ENCODE data around the gene ABCB9. TPM values are rescaled to one million over a fixed set of nuclear protein-coding genes. Genes with fewer than 3 reads are reported as not detected.

The ABCB9 gene
- total RNA-seq, 1 experiment from 2014 or later: 32.7 TPM

- no peaks in the 10 kb centered on the region; the same call in 1 of the 2 replicates for H3K36me3 ChIP-seq (ENCODE audit: control insufficient read depth, insufficient read depth, low read length)
- peak overlapping the region; percentile 92 for H3K27ac ChIP-seq (ENCODE audit: low read length)
- peaks cover 42% of the 10 kb centered on the region for H3K4me1 ChIP-seq (ENCODE audit: control insufficient read depth, insufficient read depth, low read length)
- no peaks in the 10 kb centered on the region for H3K27me3 ChIP-seq (ENCODE audit: control insufficient read depth, insufficient read depth, low read length)
- no peaks in the 10 kb centered on the region for H3K9me3 ChIP-seq (ENCODE audit: control insufficient read depth, insufficient read depth, low read depth, low read length)
- DNase-seq (ENCODE audit: low read depth, low spot score) (no peak), ATAC-seq (no peak)
- TF ChIP-seq POLR2AphosphoS5 (IDR thresholded peaks at IDR 0.05; ENCODE audit: low read depth, low read length) (0 out of 2 replicates have a peak, but pooled peaks have one; percentile 26), SIN3A (IDR thresholded peaks at IDR 0.05; ENCODE audit: borderline replicate concordance, insufficient read depth, low read depth, low read length) (no peak)
- ChIA-PET CTCF (interaction anchor here (1.0 kb wide), 1 partner anchor 121 kb away, joined by 4 read pairs; no protein-coding TSS in a partner anchor), POLR2A (interaction anchor here (0.7 kb wide), 1 partner anchor 120 kb away, joined by 3 read pairs; no protein-coding TSS in a partner anchor)
- intact Hi-C loops (cut with micrococcal nuclease; ENCODE audit: unreplicated experiment) (loop anchor here (10.0 kb wide), 2 partner anchors 163 to 253 kb away; partner anchors contain the start of genes MPHOSPH9 and MTRFR), in situ Hi-C loops (cut with HindIII; ENCODE audit: low pct_unique_long_range_greater_than_20kb, low sequenced_read_pairs) (no loop called here)
- peak overlapping the region; percentile 69 to 78 for H3K4me3 ChIP-seq (ENCODE audit: low read depth in 2 of 2, low read length in 2 of 2)
- BruUV-seq (replicated peaks): no TSS peak
Measured at GRCh38 chr12:122981587-122982476, 15.6 kb upstream of the ABCB9 start.

- Histone ChIP-seq H3K9me3 (ENCODE audit: control insufficient read depth, insufficient read depth, low read depth, low read length) (no peaks in the 10 kb centered on the region), H3K27me3 (ENCODE audit: control insufficient read depth, insufficient read depth, low read length) (no peaks in the 10 kb centered on the region), H3K4me3 (ENCODE audit: low read depth in 2 of 2, low read length in 2 of 2) (peak overlapping the region; percentile 69 to 78), H3K36me3 (ENCODE audit: control insufficient read depth, insufficient read depth, low read length) (no peaks in the 10 kb centered on the region; the same call in 1 of the 2 replicates), H3K4me1 (ENCODE audit: control insufficient read depth, insufficient read depth, low read length) (peaks cover 47% of the 10 kb centered on the region), H3K27ac (ENCODE audit: low read length) (peak overlapping the region; percentile 92)
- in situ Hi-C loops (cut with HindIII; ENCODE audit: low pct_unique_long_range_greater_than_20kb, low sequenced_read_pairs) (no loop called here), intact Hi-C loops (cut with micrococcal nuclease; ENCODE audit: unreplicated experiment) (loop anchor here (10.0 kb wide), 2 partner anchors 164 to 254 kb away; partner anchors contain the start of genes MPHOSPH9 and MTRFR)
- DNase-seq (ENCODE audit: low read depth, low spot score): no peak
- ChIA-PET POLR2A (interaction anchor here (0.6 kb wide), 1 partner anchor 155 kb away, joined by 3 read pairs; no protein-coding TSS in a partner anchor), CTCF (interaction anchor here (0.6 kb wide), 1 partner anchor 120 kb away, joined by 3 read pairs; no protein-coding TSS in a partner anchor)
- ATAC-seq: no peak
- no TSS peak for BruUV-seq (replicated peaks)
- TF ChIP-seq POLR2AphosphoS5 (IDR thresholded peaks at IDR 0.05; ENCODE audit: low read depth, low read length) (no peak), SIN3A (IDR thresholded peaks at IDR 0.05; ENCODE audit: borderline replicate concordance, insufficient read depth, low read depth, low read length) (no peak), REST (IDR thresholded peaks at IDR 0.05; ENCODE audit: insufficient read depth in 1 of 2, low read depth in 2 of 2, low read length in 1 of 2) (no peak)
Measured at GRCh38 chr12:122981036-122981471, 14.8 kb upstream of the ABCB9 start.
